Mesodermal cell (in vitro differentiated cells): ENCODE results near the gene UBR4.

Experiments
- H3K27ac ChIP-seq: 2 replicates; pipeline ENCODE4 v1.7.0; 2013; ENCODE audit warnings: mild to moderate bottlenecking, low read depth, low read length, moderate library complexity; ENCODE audit not compliant: severe bottlenecking
- H3K36me3 ChIP-seq: 2 replicates; pipeline ENCODE4 v1.7.1; 2013; ENCODE audit warnings: mild to moderate bottlenecking, low read length, moderate library complexity; ENCODE audit not compliant: control insufficient read depth, insufficient read depth
- H3K4me1 ChIP-seq: one replicate; pipeline ENCODE4 v1.7.1; 2013; ENCODE audit warnings: mild to moderate bottlenecking, low read length; ENCODE audit not compliant: insufficient read depth, control insufficient read depth, poor library complexity, severe bottlenecking
- H3K4me3 ChIP-seq: 2 replicates; pipeline ENCODE4 v1.7.0; 2013; ENCODE audit warnings: low read length, control low read depth, mild to moderate bottlenecking; ENCODE audit not compliant: insufficient read depth, poor library complexity, severe bottlenecking; ENCODE audit errors: extremely low read depth
- H3K9me3 ChIP-seq: 2 replicates; pipeline ENCODE4 v1.7.1; 2013; ENCODE audit warnings: mild to moderate bottlenecking, low read length, moderate library complexity; ENCODE audit not compliant: control insufficient read depth
- WGBS, 2 experiments: methylation state at CpG; one replicate each; pipeline ENCODE4 v1.1.5; 2013; ENCODE audit warnings: missing lambda C conversion rate in 2 of 2; ENCODE audit not compliant: insufficient coverage in 2 of 2; 5-methylcytosine and 5-hydroxymethylcytosine counted together

UBR4 gene

GRCh38 chr1:19121192-19121591 lies 88.9 kb downstream of the UBR4 start:
- 94 to 96% methylated on average over 4 of the region's 7 CpGs for WGBS, 2 experiments
- Histone ChIP-seq H3K36me3 (peaks cover 98% of the 10 kb centered on the region), H3K27ac (no peak overlapping the region), H3K4me1 (no peaks in the 10 kb centered on the region), H3K9me3 (no peaks in the 10 kb centered on the region), H3K4me3 (no peak overlapping the region)

- Histone ChIP-seq H3K27ac (no peak overlapping the region), H3K4me3 (no peak overlapping the region), H3K9me3 (no peaks in the 10 kb centered on the region), H3K36me3 (peaks cover 98% of the 10 kb centered on the region), H3K4me1 (no peaks in the 10 kb centered on the region)
- WGBS, 2 experiments, result 97 to 98% methylated on average over 7 of the region's 7 CpGs
These were observed 90.0 kb downstream of the UBR4 start for GRCh38 chr1:19120070-19120469.

- no peaks in the 10 kb centered on the region for H3K4me1 ChIP-seq
- H3K27ac ChIP-seq, result no peak overlapping the region
- H3K36me3 ChIP-seq, result peaks cover 98% of the 10 kb centered on the region
- WGBS, 2 experiments, result 94 to 95% methylated on average over 5 of the region's 6 CpGs
- no peak overlapping the region for H3K4me3 ChIP-seq
- no peaks in the 10 kb centered on the region for H3K9me3 ChIP-seq
These were observed 94.8 kb downstream of the UBR4 start for GRCh38 chr1:19115082-19115808.

- peaks cover 98% of the 10 kb centered on the region for H3K36me3 ChIP-seq
- H3K9me3 ChIP-seq, result no peaks in the 10 kb centered on the region
- WGBS, 2 experiments, result 72 to 90% methylated on average over 2 to 4 of the region's 4 CpGs
- H3K4me1 ChIP-seq, result no peaks in the 10 kb centered on the region
- H3K4me3 ChIP-seq, result no peak overlapping the region
- H3K27ac ChIP-seq, result no peak overlapping the region
These were observed 96.4 kb downstream of the UBR4 start for GRCh38 chr1:19113697-19114092.

GRCh38 chr1:19112891-19113696 lies 97.0 kb downstream of the UBR4 start:
- Histone ChIP-seq H3K9me3 (no peaks in the 10 kb centered on the region), H3K36me3 (peaks cover 99% of the 10 kb centered on the region), H3K4me3 (no peak overlapping the region), H3K27ac (no peak overlapping the region), H3K4me1 (no peaks in the 10 kb centered on the region)
- WGBS, 2 experiments, result 100% methylated on average over 4 to 5 of the region's 7 CpGs

GRCh38 chr1:19110257-19110927 lies 99.7 kb downstream of the UBR4 start:
- Histone ChIP-seq H3K36me3 (peaks cover 99% of the 10 kb centered on the region), H3K27ac (no peak overlapping the region), H3K9me3 (no peaks in the 10 kb centered on the region), H3K4me1 (no peaks in the 10 kb centered on the region), H3K4me3 (no peak overlapping the region)
- whole genome bisulfite sequencing, 2 experiments, result 89 to 98% methylated on average over 6 to 8 of the region's 11 CpGs

- Histone ChIP-seq H3K36me3 (peaks cover 99% of the 10 kb centered on the region), H3K4me1 (no peaks in the 10 kb centered on the region), H3K27ac (no peak overlapping the region), H3K4me3 (no peak overlapping the region), H3K9me3 (no peaks in the 10 kb centered on the region)
- 92 to 100% methylated on average over 2 to 3 of the region's 3 CpGs for WGBS, 2 experiments
These were observed 100.5 kb downstream of the UBR4 start for GRCh38 chr1:19109545-19109944.

- Histone ChIP-seq H3K9me3 (no peaks in the 10 kb centered on the region), H3K4me1 (no peaks in the 10 kb centered on the region), H3K36me3 (peaks cover 100% of the 10 kb centered on the region), H3K27ac (no peak overlapping the region), H3K4me3 (no peak overlapping the region)
- WGBS, 2 experiments, result 90 to 97% methylated on average over 6 of the region's 8 CpGs
These were observed 108.8 kb downstream of the UBR4 start for GRCh38 chr1:19101244-19101643.

GRCh38 chr1:19100028-19100427 lies 110.0 kb downstream of the UBR4 start:
- no peaks in the 10 kb centered on the region for H3K4me1 ChIP-seq
- no peaks in the 10 kb centered on the region for H3K9me3 ChIP-seq
- H3K36me3 ChIP-seq, result peaks cover 100% of the 10 kb centered on the region
- H3K27ac ChIP-seq, result no peak overlapping the region
- 95 to 100% methylated on average over 2 to 4 of the region's 5 CpGs for WGBS, 2 experiments
- H3K4me3 ChIP-seq, result no peak overlapping the region

GRCh38 chr1:19096990-19097389 lies 113.1 kb downstream of the UBR4 start:
- H3K27ac ChIP-seq, result no peak overlapping the region
- H3K9me3 ChIP-seq, result no peaks in the 10 kb centered on the region
- 86 to 98% methylated on average over 2 to 5 of the region's 5 CpGs for WGBS, 2 experiments
- peaks cover 100% of the 10 kb centered on the region for H3K36me3 ChIP-seq
- H3K4me3 ChIP-seq, result no peak overlapping the region
- H3K4me1 ChIP-seq, result no peaks in the 10 kb centered on the region
